ENCODE measurements around the gene KITLG.
"Not testable (repeated sequence)": the region's sequence is repeated elsewhere in the genome, so short reads cannot be mapped to it uniquely, and the experiment has no call there.

The KITLG gene

DNA sequence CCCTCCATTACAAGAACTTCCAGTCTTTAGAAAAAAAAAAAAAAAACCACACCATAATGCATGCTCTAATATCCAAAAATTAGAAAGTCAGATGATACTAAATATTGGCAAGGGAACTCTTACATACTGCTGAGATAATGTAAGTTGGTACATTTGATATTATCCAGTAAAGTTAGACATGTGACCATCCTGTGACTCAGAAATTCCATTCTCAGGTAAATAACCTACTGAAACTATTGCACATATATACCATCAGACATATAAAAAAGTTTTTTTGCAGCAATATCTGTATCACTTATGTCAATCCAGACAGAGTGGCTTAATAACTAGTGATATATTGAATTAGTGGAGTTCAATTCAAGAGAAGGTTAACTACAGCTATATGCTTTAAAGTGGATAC is 63.5 kb downstream of the KITLG start:
- TF ChIP-seq, protein P1, sequence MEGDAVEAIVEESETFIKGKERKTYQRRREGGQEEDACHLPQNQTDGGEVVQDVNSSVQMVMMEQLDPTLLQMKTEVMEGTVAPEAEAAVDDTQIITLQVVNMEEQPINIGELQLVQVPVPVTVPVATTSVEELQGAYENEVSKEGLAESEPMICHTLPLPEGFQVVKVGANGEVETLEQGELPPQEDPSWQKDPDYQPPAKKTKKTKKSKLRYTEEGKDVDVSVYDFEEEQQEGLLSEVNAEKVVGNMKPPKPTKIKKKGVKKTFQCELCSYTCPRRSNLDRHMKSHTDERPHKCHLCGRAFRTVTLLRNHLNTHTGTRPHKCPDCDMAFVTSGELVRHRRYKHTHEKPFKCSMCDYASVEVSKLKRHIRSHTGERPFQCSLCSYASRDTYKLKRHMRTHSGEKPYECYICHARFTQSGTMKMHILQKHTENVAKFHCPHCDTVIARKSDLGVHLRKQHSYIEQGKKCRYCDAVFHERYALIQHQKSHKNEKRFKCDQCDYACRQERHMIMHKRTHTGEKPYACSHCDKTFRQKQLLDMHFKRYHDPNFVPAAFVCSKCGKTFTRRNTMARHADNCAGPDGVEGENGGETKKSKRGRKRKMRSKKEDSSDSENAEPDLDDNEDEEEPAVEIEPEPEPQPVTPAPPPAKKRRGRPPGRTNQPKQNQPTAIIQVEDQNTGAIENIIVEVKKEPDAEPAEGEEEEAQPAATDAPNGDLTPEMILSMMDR (conservative IDR thresholded peaks at IDR 0.05), result no peak
- H3K27ac ChIP-seq, result no peak overlapping the region

DNA sequence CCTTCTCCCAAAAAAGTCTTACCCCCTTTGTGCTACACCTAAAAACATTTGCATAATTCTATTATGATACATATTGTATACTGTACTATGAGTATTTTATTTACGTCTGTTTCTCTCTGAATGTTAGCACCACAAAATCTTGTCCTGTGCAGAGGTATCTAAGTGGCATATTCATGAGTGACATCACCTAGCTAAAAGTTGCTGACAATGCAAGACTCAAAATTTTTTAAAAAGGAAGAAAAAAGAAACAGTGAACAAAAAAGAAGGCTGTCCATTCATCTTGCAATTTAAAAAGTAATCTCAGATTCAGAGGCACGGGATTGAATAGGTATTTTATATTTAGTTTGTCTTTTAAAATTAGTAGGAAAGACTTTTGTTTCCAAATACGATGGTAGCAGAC is 69.4 kb downstream of the KITLG start:
- TF ChIP-seq, protein P1 (conservative IDR thresholded peaks at IDR 0.05), result no peak
- H3K27ac ChIP-seq, result no peak overlapping the region

DNA sequence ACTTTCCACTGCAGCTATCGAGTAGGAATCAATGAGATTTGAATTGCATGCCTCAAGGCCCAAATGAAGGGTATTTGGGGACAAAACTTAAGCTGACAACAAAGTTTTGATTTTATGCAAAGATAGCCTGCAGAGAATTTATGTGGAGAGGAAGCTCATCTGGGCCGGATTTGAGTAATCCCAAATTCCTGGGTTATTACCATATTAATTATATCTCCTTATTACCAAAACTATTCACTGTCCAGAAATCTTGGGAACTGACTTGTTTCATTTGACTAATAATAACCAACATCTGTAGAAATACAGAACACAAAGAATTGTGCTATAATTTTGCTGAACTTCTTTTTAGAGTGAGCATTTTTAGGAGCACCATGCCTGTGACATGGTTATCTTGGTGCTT is 70.4 kb downstream of the KITLG start:
- H3K27ac ChIP-seq, result no peak overlapping the region
- TF ChIP-seq, protein P1 (conservative IDR thresholded peaks at IDR 0.05), result no peak

DNA sequence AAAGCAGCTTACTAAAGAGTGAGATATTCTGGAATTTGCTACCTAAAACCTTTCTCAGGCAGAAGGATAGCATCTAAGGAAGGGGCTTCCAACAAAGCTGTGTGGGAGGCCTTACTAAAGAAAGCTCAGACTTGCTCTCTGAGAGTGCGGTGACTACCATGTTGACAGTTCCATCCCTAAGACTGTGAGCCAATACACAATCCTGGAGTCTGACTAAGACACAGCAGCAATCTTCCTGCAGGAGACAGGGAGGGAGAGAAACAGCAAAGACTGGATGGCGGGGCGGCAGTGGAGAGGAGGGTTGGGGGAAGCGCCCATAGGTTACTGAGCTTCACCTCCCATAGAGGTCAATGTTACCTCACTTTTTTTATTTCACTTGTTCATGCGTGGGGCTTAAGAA is 70.9 kb downstream of the KITLG start:
- no peak overlapping the region for H3K27ac ChIP-seq
- TF ChIP-seq, protein P1 (conservative IDR thresholded peaks at IDR 0.05), result no peak

DNA sequence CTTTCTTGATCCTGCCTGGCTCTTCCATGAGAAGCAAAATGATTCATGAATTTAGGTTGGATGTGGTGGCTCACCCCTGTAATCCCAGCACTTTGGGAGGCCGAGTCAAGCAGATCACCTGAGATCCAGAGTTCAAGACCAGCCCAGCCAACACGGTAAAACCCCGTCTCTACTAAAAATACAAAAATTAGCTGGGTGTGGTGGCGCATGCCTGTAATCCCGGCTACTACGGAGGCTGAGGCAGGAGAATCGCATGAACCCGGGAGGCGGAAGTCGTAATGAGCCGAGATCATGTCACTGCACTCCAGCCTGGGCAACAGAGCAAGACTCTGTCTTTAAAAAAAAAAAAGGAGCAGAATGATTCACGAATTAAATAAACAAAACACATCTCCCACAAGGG is 72.4 kb downstream of the KITLG start:
- H3K27ac ChIP-seq, result not testable (repeated sequence)

DNA sequence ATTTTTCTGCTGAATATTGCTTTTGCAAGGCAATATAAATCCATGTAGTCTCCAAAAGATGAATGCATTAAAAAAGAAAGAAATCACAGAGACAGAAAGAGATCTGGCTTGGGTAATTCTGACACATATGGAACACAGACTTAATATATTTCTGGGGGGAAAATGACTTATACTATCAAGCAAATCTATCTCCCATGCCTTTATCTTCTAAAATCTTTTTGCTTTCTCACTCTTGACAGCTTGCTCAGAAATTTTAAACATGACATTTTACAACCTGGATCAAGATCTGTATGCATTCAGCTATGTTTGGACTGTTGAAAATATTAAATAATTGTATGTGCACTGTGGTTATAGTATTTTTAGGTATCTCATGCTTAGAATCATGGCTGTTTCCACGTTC is 73.0 kb downstream of the KITLG start:
- TF ChIP-seq, protein P1 (conservative IDR thresholded peaks at IDR 0.05), result no peak
- H3K27ac ChIP-seq, result no peak overlapping the region

DNA sequence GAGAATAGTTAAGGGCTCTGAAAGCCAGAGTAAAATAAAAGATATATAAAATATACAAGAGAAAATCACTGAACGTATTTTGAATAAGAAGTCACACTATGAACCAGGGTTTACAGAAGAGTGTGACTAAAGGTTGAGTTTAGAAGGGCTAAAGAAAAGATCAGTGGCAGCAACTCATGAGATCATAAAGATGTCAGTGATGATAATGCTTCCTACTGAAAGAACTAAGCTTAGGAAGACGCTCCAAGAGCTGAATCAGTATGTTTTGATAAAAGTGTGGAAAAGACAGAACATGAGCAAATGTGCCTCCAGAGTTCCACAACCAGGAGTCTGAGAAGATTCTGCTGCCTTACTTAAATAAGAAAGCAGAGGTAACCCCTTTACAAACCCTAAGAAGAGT is 74.6 kb downstream of the KITLG start:
- TF ChIP-seq, protein P1 (conservative IDR thresholded peaks at IDR 0.05), result no peak
- H3K27ac ChIP-seq, result no peak overlapping the region

DNA sequence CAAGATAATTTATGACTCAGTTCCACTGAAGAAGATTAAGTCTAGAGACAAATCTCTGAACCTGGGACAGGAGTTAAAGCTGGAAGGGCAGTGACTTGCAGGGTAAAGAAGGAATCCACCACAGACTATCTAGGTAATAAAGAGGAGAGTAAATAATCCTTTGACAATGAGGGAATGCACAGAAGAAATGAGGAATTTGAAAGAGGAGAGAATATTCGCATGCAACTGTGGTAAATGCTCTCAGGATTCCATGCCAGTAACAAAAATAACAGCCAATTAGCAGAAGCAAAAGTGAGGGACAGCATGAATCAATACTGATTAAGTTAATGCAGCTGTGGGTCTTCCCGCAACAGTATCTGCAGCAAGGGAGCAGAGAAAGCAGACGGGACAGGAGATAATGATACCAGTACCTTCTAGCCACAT is 77.0 kb downstream of the KITLG start:
- TF ChIP-seq, protein P1 (conservative IDR thresholded peaks at IDR 0.05), result no peak

More for the DNA sequence above, 77.0 kb downstream of the KITLG start:
- no peak overlapping the region for H3K27ac ChIP-seq
